ENCODE data around the gene PPM1A.
A peak's percentile ranks its signal among the peaks of the same experiment; 100 is the strongest.

The PPM1A gene

DNA sequence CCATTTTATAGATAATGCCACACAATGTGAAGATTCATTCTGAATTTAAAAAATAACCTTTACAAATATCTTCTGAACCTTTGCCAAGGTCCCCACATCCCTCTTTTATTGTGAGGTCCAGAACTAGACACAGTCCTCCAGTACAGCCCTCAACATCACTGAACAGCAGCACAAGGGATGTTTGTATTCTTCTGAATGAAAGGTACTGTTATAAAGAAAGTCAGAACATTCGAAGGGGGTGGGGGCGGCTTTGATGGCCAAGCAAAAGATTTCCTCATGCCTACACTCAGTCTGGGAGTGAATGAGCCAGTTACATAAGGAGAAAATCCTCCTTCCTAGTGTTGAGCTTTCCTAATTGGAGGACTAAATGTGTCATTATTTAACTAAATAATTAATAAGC, 77.3 kb downstream of the PPM1A start:
- no peak for DNase-seq

DNA sequence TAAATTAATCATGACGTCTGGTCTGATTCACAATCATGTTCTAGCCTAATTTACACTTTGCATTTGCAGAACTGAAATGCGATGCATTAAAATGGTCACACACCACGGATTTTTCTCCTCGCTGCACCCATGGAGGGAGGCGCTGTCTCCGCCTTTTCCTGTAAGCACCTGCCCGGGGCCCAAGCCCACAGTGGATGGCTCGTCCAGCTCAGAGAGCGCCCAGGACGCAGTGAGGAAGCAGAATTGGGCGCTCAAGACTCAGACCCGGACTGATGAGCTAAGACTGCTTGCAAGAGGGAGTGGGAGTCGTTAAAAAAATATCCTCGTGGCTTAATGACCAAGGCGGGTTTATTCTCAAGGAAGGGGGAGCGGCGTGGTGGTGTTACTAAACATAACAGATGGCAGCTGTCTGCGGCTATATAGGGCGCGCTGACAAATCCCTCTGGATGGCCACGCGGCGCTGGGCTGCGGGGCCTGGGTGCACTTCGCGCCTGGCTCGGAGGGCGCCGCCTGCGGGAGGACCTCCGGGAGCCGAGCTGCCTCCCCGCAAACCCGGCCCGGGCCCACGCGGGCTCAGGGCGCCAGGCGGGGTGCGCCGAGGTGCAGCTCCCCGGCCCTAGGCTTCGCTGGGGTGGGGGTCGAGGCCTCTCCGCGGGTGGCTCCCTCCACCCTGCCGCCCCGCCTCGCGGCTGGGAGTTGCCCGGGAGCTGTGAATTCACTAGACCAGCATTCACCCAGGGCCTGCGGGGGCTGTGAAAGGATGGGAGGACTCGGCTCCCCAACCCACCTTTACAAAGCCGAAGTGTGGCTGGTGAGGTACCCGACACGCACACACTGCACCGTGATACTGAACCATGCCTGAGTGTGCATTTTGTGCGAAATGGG, 78.7 kb downstream of the PPM1A start:
- peak; percentile 82 to 91 for DNase-seq

DNA sequence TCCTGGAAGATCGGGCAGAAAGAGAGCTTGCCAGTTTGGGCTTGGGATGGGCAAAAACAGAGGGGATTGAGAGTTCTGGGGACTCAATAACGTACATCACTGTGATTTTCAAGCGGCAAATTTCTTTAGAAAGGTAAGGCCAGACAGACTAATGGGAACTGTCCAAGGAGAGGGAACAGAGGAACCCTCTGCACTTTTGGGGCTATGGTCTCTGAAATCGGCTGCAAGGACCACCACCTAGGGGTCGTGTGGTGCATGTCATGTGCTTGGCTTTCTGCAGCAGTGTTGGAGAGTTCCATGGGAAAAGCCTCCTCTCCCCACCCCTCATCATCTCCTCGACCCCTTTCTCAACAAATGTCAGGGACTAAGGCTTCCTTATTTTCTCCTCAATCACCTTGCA, 79.6 kb downstream of the PPM1A start:
- DNase-seq, result peak in 1 of 2 experiments; percentile 44

DNA sequence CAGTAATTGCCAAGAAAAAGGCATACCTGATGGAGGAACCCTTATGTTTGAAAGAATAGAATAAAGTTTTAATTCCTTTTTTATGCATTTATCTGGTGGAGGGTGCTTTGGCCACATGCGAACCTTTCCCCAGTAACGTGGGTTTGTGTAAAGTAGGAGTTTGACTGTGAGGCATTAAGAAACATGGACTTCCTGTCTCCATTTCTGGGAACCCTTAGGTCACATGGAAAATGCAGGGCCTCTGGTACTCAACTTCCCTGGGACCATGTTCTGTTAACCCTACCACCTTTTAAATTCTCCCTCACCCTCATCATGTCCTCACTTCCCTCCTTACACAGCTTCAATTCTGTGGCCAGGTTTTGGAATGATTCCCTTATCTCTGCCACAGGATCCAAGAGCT, 80.3 kb downstream of the PPM1A start:
- no peak for DNase-seq

DNA sequence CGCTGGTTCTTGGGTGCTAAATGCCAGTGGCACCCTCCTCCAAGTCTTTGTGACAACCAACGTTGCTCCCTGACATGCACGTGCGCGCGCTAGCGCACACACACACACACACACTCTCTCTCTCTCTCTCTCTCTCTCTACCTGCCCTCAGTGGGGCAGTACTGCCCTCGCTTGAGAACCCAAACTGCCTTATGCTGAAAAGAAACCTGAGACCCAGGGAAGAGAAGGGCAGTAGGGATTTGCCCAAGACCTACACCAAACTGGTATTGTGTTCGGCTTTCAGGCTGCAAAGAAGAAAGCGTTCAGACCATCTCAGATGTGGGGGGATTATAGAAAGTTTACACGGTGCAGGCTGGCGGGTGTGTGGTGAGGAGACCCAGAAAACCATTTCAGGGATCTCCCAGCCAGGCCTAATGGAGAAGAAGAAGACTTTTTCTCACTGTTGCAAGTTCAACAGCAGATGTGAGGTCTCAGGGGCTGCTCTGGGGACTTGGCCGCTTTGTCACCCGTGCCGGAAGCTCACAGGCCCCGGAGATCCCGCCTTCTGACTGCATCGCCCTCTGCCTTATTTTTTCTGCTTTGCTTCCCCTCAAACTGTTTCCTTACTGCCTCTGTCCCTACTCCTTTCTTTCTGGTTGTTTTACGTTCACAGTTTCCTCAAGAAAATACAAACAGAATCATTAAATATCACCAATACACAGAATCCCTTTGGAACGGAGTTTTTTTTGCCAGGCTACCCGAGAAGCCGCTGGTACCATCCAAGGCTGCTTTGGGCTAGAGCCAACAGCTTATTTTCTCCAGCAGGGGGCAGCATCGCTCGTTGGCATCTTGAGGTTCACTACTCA, 82.4 kb downstream of the PPM1A start:
- DNase-seq, result peak; percentile 82 to 93

DNA sequence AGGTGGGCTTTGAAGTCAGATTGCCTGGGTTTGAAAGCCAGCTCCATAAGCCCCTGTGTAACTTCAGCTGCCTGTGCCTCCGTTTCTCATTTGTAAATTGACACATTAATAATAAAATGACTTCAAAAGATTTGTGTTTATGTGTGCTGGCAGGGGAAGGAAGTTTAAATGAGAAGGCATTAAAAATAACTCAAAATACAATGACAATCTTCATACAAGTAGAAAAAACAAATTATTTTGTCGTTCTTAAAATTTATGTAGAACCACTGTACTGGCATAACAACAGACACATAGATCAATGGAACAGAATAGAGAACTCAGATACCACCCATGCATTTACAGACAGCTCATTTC, 83.0 kb downstream of the PPM1A start:
- DNase-seq, result no peak

DNA sequence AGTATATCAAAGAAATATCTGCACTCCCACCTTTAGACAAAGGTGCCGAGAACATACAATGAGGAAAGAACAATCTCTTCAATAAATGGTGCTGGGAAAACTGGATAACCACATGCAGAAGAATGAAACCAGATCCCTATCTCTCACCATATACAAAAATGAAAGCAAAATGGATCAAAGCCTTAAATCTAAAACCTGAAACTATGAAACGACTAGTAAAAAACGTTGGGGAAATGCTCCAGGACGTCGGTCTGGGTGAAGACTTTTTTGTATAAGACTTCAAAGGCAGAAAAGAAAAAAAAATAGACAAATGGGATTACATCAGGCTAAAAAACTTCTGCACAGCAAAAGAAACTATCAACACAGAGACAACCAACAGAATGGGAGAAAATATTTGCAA, 83.8 kb downstream of the PPM1A start:
- DNase-seq, result no peak

DNA sequence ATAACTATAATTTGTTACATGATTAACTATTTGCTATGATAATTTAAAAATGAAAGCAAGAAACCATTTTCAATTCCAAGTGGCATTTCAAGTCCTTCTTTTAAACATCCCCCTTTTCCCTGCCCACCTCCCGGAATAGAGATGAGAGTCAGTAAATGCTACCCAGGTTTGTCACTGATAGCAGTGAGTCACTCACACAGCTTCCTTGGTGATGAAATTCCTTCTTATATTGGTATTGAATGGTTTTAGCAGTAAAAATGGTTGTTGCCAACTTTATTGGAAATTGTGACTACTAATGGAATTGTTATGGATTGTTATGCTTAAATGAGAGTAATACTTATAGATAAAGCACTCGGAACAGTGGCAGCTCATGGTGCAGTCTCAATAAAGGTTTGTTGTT, 90.5 kb downstream of the PPM1A start:
- no peak for DNase-seq

DNA sequence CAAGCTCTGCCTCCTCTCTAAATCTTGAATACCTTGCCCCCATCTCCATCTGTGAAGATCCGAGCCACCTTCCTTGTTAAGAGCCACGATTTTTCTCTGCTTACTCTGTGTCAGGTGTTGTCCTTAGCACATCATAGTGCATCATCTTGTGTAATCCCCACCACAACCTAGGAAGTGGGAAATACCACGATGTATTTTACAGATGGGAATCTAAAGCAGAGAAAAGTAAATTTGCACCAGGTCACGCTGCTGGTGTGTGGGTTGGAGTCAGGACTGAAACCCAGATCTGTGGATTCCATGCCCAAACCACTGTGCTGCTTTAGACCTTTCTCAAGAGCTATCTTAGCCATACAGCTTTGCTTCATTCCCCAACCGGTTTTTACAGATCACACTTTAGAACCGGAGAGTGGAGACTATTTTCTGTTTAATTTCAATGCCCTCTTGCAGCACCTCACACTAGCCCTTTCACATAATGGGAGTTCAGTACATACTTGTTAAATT, 94.6 kb downstream of the PPM1A start:
- DNase-seq, result no peak

DNA sequence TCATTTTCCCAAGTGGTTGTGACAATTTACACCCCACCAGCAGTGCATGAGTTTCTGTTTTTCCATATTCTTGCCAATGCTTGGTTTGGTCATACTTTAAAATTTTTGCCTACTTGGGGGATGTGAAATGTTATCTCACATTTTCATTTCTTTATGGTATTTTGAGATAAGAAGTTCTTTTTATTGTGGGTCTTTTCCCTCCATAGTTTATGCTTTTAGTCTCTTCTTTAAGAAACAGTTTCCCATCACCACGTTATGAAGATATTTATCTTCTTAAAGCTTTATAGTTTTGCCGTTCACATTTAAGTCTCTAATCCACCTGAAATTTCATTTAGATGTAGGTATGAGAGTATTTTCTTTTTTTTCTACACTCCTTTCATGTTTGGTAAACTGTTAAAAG, 95.7 kb downstream of the PPM1A start:
- no peak for DNase-seq

DNA sequence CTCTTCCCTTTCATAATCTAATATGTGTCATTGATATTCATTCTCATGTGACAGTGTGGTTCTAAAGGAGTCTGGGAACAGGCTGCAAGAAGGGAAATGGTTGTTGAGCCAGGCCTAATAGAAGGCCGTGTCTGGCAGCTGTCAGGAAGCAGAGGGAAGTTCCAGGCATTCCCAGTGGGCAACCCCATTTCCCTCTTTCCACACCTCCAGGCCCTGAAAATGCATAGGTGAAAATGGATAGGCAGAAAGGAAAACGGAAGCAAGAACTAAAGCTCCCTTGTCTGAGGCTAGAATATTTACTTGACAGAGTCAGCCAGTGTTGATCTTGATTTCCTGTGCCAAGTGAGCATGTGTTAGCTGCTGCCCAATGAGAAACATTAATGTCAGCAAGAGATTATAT, 97.7 kb downstream of the PPM1A start:
- DNase-seq, result no peak

DNA sequence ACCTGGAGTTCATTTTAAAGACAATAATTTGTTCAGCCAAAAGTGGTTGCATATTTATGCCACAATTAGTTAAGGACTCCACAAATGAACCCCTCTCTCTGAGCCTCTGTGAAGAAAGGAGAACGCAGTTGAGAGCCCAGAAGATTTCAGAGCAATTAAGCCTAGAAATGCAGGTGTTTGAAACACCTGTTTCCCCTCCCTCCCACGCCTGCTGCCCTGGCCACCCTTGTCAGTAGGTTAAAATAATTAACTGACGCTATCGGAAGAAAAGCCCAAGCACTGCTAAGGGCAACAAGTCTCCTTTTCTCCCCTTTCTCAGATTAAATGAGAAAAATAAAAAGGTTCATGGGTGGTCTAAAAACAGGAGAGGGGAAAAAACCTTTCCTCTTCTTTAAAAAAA, 99.2 kb downstream of the PPM1A start:
- DNase-seq, result peak in 1 of 2 experiments; percentile 9

All from NCI-H526 (cell line).